ENCODE data around the gene PDE4D.

GRCh38 chr5:58974083-58974482 lies 919.4 kb downstream of the PDE4D start:
- TF ChIP-seq, protein P1, sequence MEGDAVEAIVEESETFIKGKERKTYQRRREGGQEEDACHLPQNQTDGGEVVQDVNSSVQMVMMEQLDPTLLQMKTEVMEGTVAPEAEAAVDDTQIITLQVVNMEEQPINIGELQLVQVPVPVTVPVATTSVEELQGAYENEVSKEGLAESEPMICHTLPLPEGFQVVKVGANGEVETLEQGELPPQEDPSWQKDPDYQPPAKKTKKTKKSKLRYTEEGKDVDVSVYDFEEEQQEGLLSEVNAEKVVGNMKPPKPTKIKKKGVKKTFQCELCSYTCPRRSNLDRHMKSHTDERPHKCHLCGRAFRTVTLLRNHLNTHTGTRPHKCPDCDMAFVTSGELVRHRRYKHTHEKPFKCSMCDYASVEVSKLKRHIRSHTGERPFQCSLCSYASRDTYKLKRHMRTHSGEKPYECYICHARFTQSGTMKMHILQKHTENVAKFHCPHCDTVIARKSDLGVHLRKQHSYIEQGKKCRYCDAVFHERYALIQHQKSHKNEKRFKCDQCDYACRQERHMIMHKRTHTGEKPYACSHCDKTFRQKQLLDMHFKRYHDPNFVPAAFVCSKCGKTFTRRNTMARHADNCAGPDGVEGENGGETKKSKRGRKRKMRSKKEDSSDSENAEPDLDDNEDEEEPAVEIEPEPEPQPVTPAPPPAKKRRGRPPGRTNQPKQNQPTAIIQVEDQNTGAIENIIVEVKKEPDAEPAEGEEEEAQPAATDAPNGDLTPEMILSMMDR (optimal IDR thresholded peaks at IDR 0.05 in 1 of 3, IDR thresholded peaks at IDR 0.05 in 1 of 3, conservative IDR thresholded peaks at IDR 0.05 in 1 of 3; ENCODE audit: extremely low read depth in 1 of 3, insufficient read depth in 2 of 3, low read length in 3 of 3): no peak
- TF ChIP-seq EZH2 (IDR thresholded peaks at IDR 0.05; ENCODE audit: low read length): no peak
